Neutrophil (primary cell): Measurements from ENCODE around the gene LRIG3.

Source experiments
- H3K27ac ChIP-seq: fragments of 200-600 bp; sonication (generic); 2 replicates; pipeline ENCODE4 v1.5.1; 2016; ENCODE audit warnings: mild to moderate bottlenecking, moderate library complexity
- H3K27me3 ChIP-seq: fragments of 200-600 bp; sonication (generic); 2 replicates; pipeline ENCODE4 v1.6.0; 2016; ENCODE audit warnings: mild to moderate bottlenecking
- H3K36me3 ChIP-seq: fragments of 200-600 bp; sonication (generic); 2 replicates; pipeline ENCODE4 v1.5.1; 2017
- H3K4me1 ChIP-seq, 2 experiments: fragments of 200-600 bp in 1 of 2; sonication (generic) in 1 of 2; 1 replicate in 1 of 2; 2 replicates in 1 of 2; pipeline versions ENCODE4 v1.5.1 to v1.6.1; 2013 to 2016; ENCODE audit warnings: low read depth in 1 of 2, low read length in 1 of 2, mild to moderate bottlenecking in 1 of 2, moderate library complexity in 1 of 2; ENCODE audit not compliant: control insufficient read depth in 1 of 2, insufficient read depth in 1 of 2
- H3K4me3 ChIP-seq, 2 experiments: fragments of 200-600 bp in 1 of 2; sonication (generic) in 1 of 2; 1 replicate in 1 of 2; 2 replicates in 1 of 2; pipeline ENCODE4 v1.5.1; 2013 to 2016; ENCODE audit warnings: low read depth in 1 of 2, low read length in 1 of 2, mild to moderate bottlenecking in 1 of 2, moderate library complexity in 1 of 2
- H3K9me3 ChIP-seq: fragments of 200-600 bp; sonication (generic); 2 replicates; pipeline ENCODE4 v1.5.1; 2016
- TF ChIP-seq, protein P1 (sequence below): fragments of 200-600 bp; sonication (generic); IDR thresholded peaks from 2 replicates; pipeline ENCODE4 v1.5.1; 2016; ENCODE audit warnings: antibody characterized with exemption

Gene LRIG3

DNA sequence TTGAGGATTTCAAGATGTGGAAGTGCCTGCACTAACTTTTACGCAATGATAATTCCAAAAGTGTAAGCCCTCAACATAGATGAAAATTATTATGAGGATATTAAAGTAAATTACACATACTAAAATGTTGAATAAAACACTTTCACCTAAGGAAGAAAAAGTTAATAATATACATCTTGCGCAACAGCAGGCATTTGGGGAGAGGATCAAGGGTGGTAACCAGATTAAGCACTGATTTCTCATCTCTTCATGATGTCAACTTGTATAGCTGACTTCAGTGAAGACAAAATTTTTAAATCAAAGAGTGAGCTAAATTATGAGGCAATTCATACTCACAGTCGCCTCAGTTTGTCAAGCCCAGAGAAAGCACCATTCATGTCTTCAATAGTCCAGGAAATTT is 33.8 kb downstream of the LRIG3 start:
- Histone ChIP-seq H3K36me3 (no peaks in the 10 kb centered on the region), H3K27ac (no peak overlapping the region), H3K27me3 (no peaks in the 10 kb centered on the region), H3K4me3 (no peak overlapping the region), H3K4me1 (no peaks in the 10 kb centered on the region), H3K9me3 (no peaks in the 10 kb centered on the region)
- TF ChIP-seq, protein P1, sequence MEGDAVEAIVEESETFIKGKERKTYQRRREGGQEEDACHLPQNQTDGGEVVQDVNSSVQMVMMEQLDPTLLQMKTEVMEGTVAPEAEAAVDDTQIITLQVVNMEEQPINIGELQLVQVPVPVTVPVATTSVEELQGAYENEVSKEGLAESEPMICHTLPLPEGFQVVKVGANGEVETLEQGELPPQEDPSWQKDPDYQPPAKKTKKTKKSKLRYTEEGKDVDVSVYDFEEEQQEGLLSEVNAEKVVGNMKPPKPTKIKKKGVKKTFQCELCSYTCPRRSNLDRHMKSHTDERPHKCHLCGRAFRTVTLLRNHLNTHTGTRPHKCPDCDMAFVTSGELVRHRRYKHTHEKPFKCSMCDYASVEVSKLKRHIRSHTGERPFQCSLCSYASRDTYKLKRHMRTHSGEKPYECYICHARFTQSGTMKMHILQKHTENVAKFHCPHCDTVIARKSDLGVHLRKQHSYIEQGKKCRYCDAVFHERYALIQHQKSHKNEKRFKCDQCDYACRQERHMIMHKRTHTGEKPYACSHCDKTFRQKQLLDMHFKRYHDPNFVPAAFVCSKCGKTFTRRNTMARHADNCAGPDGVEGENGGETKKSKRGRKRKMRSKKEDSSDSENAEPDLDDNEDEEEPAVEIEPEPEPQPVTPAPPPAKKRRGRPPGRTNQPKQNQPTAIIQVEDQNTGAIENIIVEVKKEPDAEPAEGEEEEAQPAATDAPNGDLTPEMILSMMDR = no peak

DNA sequence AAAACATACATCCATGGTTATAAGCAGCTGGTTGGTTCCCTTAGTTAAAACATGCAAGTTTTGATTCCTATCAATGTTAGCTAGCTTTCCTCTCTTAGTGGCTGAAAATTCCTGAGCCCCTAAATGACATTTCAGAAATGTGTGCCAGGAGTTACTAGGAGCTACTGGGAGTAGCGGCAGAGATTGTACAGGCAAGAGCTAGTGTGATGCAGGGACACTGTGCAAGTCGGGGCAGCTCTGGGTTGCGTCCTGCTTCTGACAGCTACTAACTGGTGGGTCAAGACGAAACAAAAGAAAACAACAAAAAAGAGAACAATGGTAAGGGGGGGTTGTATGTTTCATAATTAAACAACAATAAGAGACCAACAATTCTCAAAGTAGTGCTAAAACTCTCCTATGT is 35.4 kb downstream of the LRIG3 start:
- Histone ChIP-seq H3K36me3 (no peaks in the 10 kb centered on the region), H3K27me3 (no peaks in the 10 kb centered on the region), H3K9me3 (no peaks in the 10 kb centered on the region), H3K27ac (no peak overlapping the region), H3K4me1 (no peaks in the 10 kb centered on the region), H3K4me3 (no peak overlapping the region)
- TF ChIP-seq, protein P1 = no peak

DNA sequence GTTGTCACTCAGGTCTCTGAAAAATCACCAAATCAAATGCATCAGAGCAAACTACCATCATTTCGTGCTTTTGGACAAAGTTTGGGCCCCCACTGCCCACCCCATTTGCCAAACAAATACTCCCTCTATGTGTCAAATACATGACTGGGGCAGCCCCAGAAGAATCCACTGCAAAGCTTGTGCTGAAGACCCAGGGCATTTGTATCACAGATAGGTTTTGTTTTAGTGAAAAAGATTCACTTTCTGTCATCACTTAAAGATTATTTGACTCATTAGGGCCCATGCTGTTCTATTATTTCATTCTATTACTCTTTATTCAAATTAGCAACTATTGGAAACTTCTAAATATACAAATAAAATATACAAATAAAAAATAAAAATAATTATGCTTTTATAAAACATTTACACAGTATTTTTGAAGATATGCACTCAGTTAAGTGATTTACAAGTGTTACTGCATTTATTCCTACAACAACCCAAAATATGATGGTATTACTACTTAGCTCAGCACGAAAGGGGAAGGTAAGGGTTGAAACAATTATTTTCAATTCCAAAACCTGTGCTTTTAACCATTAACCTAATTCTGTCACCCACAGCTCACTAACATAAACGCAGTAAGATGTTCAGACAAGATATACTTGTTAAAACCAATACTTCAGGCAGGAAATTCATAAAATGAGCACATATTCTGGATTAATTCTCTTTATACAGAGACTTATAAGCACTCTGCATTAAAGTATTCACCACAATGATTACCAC is 36.5 kb downstream of the LRIG3 start:
- Histone ChIP-seq H3K4me3 (no peak overlapping the region), H3K27me3 (no peaks in the 10 kb centered on the region), H3K27ac (no peak overlapping the region), H3K36me3 (no peaks in the 10 kb centered on the region), H3K4me1 (no peaks in the 10 kb centered on the region), H3K9me3 (no peaks in the 10 kb centered on the region)
- TF ChIP-seq, protein P1 = no peak

DNA sequence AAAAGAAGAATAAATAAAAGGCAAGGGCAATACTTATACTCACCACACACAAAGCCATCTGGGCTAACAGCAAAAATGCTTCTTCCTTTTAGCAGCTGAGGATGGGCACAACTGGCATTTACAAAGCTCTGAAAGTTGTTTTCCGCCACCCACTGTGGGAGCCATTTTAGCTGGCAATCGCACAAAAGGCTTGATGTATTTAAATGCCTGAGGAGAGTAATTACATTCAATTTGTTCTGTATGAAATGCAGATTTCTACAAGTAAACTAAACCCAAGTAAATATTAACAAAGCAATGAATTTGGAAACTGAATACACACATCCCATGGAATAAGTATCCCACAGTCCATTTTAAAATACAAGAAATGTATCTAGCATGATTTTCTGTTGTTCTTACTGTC is 37.5 kb downstream of the LRIG3 start:
- Histone ChIP-seq H3K36me3 (no peaks in the 10 kb centered on the region), H3K4me1 (no peaks in the 10 kb centered on the region)

DNA sequence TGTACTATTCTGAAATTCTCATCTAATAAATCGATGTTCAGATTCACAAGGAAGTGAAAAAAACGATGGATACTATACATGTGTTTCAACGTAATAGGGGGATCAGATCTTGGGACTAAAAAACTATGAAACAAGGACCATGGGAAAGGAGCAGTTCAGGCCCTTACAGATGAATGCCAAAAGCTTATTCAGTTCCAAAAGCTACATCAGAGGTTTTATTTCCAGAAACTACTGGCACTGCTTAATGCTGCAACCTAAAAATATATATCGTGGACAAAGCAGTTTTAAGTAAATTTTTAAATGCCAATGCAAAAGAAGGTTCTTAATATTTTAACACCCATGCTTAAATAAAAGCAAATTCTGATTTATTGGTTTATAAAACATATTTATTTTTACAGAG is 38.5 kb downstream of the LRIG3 start:
- Histone ChIP-seq H3K27ac (no peak overlapping the region), H3K4me1 (no peaks in the 10 kb centered on the region), H3K36me3 (no peaks in the 10 kb centered on the region), H3K4me3 (no peak overlapping the region), H3K27me3 (no peaks in the 10 kb centered on the region), H3K9me3 (no peaks in the 10 kb centered on the region)
- TF ChIP-seq, protein P1 = no peak

More for the DNA sequence above, 37.5 kb downstream of the LRIG3 start:
- no peak overlapping the region for H3K27ac ChIP-seq
- H3K4me3 ChIP-seq = no peak overlapping the region
- H3K27me3 ChIP-seq = no peaks in the 10 kb centered on the region
- H3K9me3 ChIP-seq = no peaks in the 10 kb centered on the region
- TF ChIP-seq, protein P1 = no peak
